ENCODE results near the gene LPCAT2.

LPCAT2 gene

GRCh38 chr16:55467898-55468297 is 41.0 kb upstream of the LPCAT2 start:
- Histone ChIP-seq H3K27me3 (no peaks in the 10 kb centered on the region), H3K4me1 (peaks cover 8% of the 10 kb centered on the region), H3K4me3 (ENCODE audit: low read depth, low read length) (no peak overlapping the region), H3K9me3 (no peaks in the 10 kb centered on the region), H3K36me3 (no peaks in the 10 kb centered on the region)
- TF ChIP-seq, protein P1, sequence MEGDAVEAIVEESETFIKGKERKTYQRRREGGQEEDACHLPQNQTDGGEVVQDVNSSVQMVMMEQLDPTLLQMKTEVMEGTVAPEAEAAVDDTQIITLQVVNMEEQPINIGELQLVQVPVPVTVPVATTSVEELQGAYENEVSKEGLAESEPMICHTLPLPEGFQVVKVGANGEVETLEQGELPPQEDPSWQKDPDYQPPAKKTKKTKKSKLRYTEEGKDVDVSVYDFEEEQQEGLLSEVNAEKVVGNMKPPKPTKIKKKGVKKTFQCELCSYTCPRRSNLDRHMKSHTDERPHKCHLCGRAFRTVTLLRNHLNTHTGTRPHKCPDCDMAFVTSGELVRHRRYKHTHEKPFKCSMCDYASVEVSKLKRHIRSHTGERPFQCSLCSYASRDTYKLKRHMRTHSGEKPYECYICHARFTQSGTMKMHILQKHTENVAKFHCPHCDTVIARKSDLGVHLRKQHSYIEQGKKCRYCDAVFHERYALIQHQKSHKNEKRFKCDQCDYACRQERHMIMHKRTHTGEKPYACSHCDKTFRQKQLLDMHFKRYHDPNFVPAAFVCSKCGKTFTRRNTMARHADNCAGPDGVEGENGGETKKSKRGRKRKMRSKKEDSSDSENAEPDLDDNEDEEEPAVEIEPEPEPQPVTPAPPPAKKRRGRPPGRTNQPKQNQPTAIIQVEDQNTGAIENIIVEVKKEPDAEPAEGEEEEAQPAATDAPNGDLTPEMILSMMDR (IDR thresholded peaks at IDR 0.05; ENCODE audit: low read depth, low read length): no peak
- DNase-seq: no peak

GRCh38 chr16:55468352-55468990 is 40.4 kb upstream of the LPCAT2 start:
- Histone ChIP-seq H3K4me3 (ENCODE audit: low read depth, low read length) (no peak overlapping the region), H3K27me3 (no peaks in the 10 kb centered on the region), H3K36me3 (no peaks in the 10 kb centered on the region), H3K4me1 (peaks cover 8% of the 10 kb centered on the region), H3K9me3 (no peaks in the 10 kb centered on the region)
- no peak for DNase-seq
- TF ChIP-seq, protein P1 (IDR thresholded peaks at IDR 0.05; ENCODE audit: low read depth, low read length): no peak

- no peak overlapping the region for H3K4me3 ChIP-seq (ENCODE audit: low read depth, low read length)
- DNase-seq: no peak
- H3K27me3 ChIP-seq: no peaks in the 10 kb centered on the region
- H3K36me3 ChIP-seq: no peaks in the 10 kb centered on the region
- H3K4me1 ChIP-seq: peaks cover 8% of the 10 kb centered on the region
- H3K9me3 ChIP-seq: no peaks in the 10 kb centered on the region
- TF ChIP-seq, protein P1 (IDR thresholded peaks at IDR 0.05; ENCODE audit: low read depth, low read length): no peak
These were observed 38.9 kb upstream of the LPCAT2 start for GRCh38 chr16:55469821-55470532.

DNA sequence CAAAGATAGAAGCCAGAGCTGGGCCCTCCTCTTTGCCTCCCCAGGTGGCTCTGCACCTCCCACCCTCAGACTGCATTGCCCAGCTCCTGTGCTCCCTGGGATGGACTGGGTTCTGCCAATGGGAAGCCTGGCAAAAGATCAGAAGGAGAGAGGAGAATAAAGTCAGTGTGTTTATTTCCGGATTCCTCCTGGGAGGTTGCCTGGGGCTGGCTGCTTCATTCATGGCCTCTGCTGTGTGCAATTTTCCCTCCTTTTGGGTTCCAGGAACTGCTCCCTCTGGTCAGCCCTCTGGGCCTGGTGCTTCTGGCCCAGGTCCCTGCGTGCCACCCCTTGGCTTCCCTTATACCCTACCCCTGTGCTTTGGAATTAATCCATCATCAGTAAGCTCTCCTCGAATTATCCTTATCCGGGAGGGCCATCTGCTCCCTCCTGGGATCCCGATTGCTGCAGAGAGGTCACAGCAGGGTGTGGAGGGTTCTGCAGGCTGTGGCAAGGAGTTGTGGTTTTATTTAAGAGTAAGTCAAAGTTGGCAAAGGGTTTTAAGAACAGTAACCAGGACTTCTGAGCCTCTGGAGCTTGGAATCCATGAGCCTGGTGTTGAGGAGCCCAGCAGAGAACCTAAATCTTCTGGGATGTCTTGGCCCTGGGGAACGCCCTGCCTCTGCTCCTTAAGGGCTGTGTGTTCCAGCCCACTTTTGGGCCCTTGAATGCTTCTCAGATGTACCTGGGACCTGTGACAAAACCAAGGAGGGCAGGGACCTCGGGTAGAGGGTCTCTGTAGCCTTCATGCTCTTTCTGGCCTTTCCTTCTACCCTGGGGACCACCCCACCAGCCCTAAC is 38.1 kb upstream of the LPCAT2 start:
- TF ChIP-seq, protein P1 (IDR thresholded peaks at IDR 0.05; ENCODE audit: low read depth, low read length): no peak
- H3K4me1 ChIP-seq: peaks cover 11% of the 10 kb centered on the region
- no peaks in the 10 kb centered on the region for H3K36me3 ChIP-seq
- peak; percentile 28 for DNase-seq
- H3K27me3 ChIP-seq: no peaks in the 10 kb centered on the region
- H3K9me3 ChIP-seq: no peaks in the 10 kb centered on the region
- H3K4me3 ChIP-seq (ENCODE audit: low read depth, low read length): no peak overlapping the region

GRCh38 chr16:55471448-55472097 is 37.3 kb upstream of the LPCAT2 start:
- no peaks in the 10 kb centered on the region for H3K36me3 ChIP-seq
- H3K27me3 ChIP-seq: no peaks in the 10 kb centered on the region
- H3K4me1 ChIP-seq: peaks cover 16% of the 10 kb centered on the region
- no peaks in the 10 kb centered on the region for H3K9me3 ChIP-seq
- DNase-seq: no peak
- TF ChIP-seq, protein P1 (IDR thresholded peaks at IDR 0.05; ENCODE audit: low read depth, low read length): no peak
- no peak overlapping the region for H3K4me3 ChIP-seq (ENCODE audit: low read depth, low read length)

All from BE2C (cell line).